Body of pancreas (tissue), 4 donors: ENCODE results near the gene SOX9. TPM values are rescaled to one million over a fixed set of nuclear protein-coding genes. Genes with fewer than 3 reads are reported as not detected.

Experiments
- ATAC-seq: fragments of 150-250 bp; one replicate; pipeline ENCODE4 v1.9.1; 2016
- DNase-seq, 4 donors: peaks; one replicate each; pipeline ENCODE4 v3.0.0-alpha.2; 2019
- H3K27ac ChIP-seq, 4 donors: fragments of 200-600 bp; sonication (generic); 1 replicate in 3 of 4; 2 replicates in 1 of 4; pipeline versions ENCODE4 v1.5.1 to v1.6.1; 2016 to 2019; ENCODE audit warnings: mild to moderate bottlenecking in 1 of 4, mixed read lengths in 1 of 4, moderate library complexity in 1 of 4
- H3K27me3 ChIP-seq, 2 donors: fragments of 200-600 bp; sonication (generic); one replicate each; pipeline ENCODE4 v1.6.0; 2016; ENCODE audit warnings: mild to moderate bottlenecking in 1 of 2
- H3K36me3 ChIP-seq, 2 donors: fragments of 200-600 bp; sonication (generic); replicated peaks in 1 of 2; 2 replicates each; pipeline ENCODE4 v1.5.1; 2016; ENCODE audit warnings: low read depth in 2 of 2; ENCODE audit not compliant: insufficient read depth in 1 of 2
- H3K4me1 ChIP-seq: fragments of 200-600 bp; sonication (generic); one replicate; pipeline ENCODE4 v1.6.0; 2016
- H3K4me3 ChIP-seq, 2 donors: fragments of 200-600 bp; sonication (generic); 1 replicate in 1 of 2; 2 replicates in 1 of 2; pipeline ENCODE4 v1.5.1; 2016 to 2019
- H3K9me3 ChIP-seq, 3 donors: fragments of 200-600 bp; sonication (generic); 1 replicate in 2 of 3; 2 replicates in 1 of 3; pipeline ENCODE4 v1.5.1; 2016
- POLR2A ChIP-seq, 3 donors: fragments of 450-650 bp; IDR thresholded peaks; one replicate each; pipeline ENCODE4 v1.6.1; 2016; ENCODE audit warnings: antibody characterized with exemption in 3 of 3, mild to moderate bottlenecking in 2 of 3
- WGBS, 2 donors: methylation state at CpG; one replicate each; pipeline ENCODE4 v1.1.5; 2017; 5-methylcytosine and 5-hydroxymethylcytosine counted together
- intact Hi-C: fragments of 100-400 bp; cut with DNase I; formaldehyde crosslinking; loops from one replicate; pipeline ENCODE4 v1.15.1; 2023
- total RNA-seq, 2 donors: library from RNA; depleted of rRNA; stranded (reverse); fragments of >200 nt; gene quantifications; one replicate each; pipeline ENCODE4 v1.1.0, GENCODE V29; 2016
- TF ChIP-seq, protein P1 (sequence below), 7 experiments: fragments of 450-650 bp in 4 of 7; fragments of 200-600 bp in 3 of 7; sonication (generic) in 3 of 7; IDR thresholded peaks; one replicate each; pipeline ENCODE4 v1.5.1; 2016 to 2019; ENCODE audit warnings: antibody characterized with exemption in 7 of 7

Gene SOX9
- total RNA-seq, 2 donors from 2014 or later: 35.8 to 47.5 TPM

DNA sequence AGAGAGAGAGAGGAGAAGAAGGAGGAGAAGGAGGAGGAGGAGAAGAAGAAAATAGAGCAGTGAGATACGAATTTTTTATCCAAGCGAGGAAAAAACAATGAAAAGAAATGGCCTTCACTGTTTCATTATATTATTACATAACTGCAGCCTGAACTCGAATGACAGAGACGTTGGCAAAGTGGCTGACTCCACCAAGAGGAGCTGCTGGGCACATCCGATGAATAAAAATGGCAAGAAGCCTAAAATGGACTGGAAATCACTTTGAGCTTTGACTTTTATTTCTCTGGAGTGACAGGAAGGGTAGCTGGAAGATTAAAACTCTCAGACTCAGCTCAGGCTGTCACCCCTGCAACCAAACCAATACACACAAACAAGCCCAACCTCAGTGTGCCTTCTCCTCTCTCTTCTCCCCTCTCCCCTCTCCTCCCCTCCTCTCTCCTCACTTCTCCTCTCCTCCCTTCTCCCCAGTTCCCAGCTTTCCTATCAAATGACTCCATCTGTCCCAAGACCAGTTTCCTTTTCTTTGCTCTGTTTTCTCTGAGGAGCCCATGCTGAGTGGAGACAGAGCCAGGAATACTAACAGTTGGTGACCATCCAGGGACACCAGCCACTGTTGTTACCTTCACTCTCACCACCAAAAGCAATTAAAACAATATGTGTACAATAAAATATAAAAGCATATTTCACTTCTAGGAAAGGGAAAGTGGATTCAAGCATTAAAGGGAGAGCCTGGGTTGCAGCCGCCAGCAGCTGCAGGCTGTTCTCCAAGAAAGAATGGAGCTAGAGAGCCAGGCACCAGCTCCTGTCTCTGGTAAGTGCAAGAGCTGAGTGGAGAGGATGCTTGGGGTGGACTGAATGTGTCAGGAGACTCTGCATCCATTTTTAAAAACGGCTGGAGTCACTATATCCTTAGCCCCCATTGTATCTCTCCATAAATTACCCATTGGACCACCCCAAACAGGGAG, 51.2 kb downstream of the SOX9 start:
- Histone ChIP-seq H3K4me1 (peaks cover 5% of the 10 kb centered on the region), H3K9me3 (no peaks in the 10 kb centered on the region), H3K4me3 (no peak overlapping the region), H3K27ac (no peak overlapping the region), H3K27me3 (no peaks in the 10 kb centered on the region), H3K36me3 (no peaks in the 10 kb centered on the region)
- DNase-seq (no peak), ATAC-seq (no peak)
- intact Hi-C loops: no loop called here
- 36 to 48% methylated on average over 7 of the region's 7 CpGs for WGBS, 2 donors
- TF ChIP-seq, protein P1, sequence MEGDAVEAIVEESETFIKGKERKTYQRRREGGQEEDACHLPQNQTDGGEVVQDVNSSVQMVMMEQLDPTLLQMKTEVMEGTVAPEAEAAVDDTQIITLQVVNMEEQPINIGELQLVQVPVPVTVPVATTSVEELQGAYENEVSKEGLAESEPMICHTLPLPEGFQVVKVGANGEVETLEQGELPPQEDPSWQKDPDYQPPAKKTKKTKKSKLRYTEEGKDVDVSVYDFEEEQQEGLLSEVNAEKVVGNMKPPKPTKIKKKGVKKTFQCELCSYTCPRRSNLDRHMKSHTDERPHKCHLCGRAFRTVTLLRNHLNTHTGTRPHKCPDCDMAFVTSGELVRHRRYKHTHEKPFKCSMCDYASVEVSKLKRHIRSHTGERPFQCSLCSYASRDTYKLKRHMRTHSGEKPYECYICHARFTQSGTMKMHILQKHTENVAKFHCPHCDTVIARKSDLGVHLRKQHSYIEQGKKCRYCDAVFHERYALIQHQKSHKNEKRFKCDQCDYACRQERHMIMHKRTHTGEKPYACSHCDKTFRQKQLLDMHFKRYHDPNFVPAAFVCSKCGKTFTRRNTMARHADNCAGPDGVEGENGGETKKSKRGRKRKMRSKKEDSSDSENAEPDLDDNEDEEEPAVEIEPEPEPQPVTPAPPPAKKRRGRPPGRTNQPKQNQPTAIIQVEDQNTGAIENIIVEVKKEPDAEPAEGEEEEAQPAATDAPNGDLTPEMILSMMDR (IDR thresholded peaks at IDR 0.05): no peak
- TF ChIP-seq POLR2A (IDR thresholded peaks at IDR 0.05): no peak

DNA sequence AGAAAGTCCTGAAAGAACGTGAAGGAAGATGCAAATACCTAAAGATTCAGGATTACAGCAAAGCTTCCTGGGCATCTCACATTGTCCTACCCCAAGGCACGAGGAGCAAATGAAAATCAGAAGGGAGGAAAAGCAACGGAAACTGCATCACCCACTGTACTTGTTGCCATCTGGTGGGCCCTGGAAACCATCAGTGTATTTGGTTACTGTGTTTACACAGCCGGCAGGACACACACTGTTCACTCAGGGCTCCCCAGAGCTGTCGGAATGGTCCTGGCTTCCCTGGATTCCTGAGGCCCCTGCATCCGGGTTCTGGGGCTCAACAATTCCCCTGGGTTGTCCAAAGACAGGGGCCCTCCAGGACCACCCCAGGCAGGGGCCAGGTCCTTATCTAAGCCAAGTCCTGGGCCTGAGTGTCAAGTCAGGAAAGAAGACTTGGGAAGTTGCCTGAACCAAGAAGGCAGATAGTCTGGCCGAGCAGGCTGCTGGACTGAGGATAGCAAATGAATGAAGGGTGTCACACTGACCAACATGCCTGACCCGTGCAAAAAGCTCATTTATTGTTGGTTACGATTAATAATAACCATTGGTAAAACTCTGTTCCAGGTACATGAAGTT, 52.8 kb downstream of the SOX9 start:
- intact Hi-C loops: no loop called here
- WGBS, 2 donors: 33 to 34% methylated on average over 9 of the region's 9 CpGs
- ATAC-seq: peak; percentile 52
- H3K36me3 ChIP-seq: no peaks in the 10 kb centered on the region
- TF ChIP-seq, protein P1 (IDR thresholded peaks at IDR 0.05): no peak
- TF ChIP-seq POLR2A (IDR thresholded peaks at IDR 0.05): no peak
- no peak overlapping the region for H3K4me3 ChIP-seq
- H3K4me1 ChIP-seq: peaks cover 10% of the 10 kb centered on the region
- H3K27ac ChIP-seq: no peak overlapping the region
- H3K9me3 ChIP-seq: no peaks in the 10 kb centered on the region
- H3K27me3 ChIP-seq: no peaks in the 10 kb centered on the region
- DNase-seq: peak in 3 of 4 donors; percentile 35 to 50 (median 44)

DNA sequence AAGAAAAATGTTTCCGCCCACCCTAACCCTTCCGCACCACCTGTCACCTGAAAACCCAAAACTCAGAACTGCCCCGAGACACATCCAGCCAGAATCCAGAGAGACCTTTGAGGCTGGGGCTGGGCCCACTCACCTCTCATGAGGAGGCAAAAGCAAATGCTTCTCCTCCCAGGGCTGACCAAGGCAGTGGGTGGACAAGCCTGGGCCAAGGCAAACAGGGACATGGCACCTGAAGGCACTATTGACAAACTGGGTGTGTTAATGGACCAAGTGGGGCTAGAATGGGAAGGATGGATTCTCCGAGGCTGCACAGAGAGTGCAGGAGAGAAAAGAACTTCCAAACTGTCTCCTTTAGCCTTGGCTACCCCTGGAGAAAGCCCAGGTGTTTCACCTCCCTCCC, 54.4 kb downstream of the SOX9 start:
- WGBS, 2 donors: 83 to 92% methylated on average over 4 of the region's 4 CpGs
- TF ChIP-seq, protein P1 (IDR thresholded peaks at IDR 0.05): no peak
- TF ChIP-seq POLR2A (IDR thresholded peaks at IDR 0.05): no peak
- Histone ChIP-seq H3K36me3 (no peaks in the 10 kb centered on the region), H3K4me3 (no peak overlapping the region), H3K9me3 (no peaks in the 10 kb centered on the region), H3K4me1 (peaks cover 10% of the 10 kb centered on the region), H3K27ac (peak overlapping the region in 3 of 4 donors; percentile 40 to 51 (median 43)), H3K27me3 (no peaks in the 10 kb centered on the region)
- intact Hi-C loops: no loop called here
- no peak for ATAC-seq
- peak in 1 of 4 donors; percentile 36 for DNase-seq
